Right cardiac atrium (tissue), 5 donors: ENCODE data around the gene SLC16A8. TPM values are rescaled to one million over a fixed set of nuclear protein-coding genes. Genes with fewer than 3 reads are reported as not detected.

ENCODE experiments used
- ATAC-seq, 2 donors: fragments of 200-7000 bp; cut with Tn5 transposase; one replicate each; pipeline versions ENCODE4 v1.8.0 to v1.9.1; 2020; ENCODE audit warnings: moderate library complexity in 2 of 2, mild to moderate bottlenecking in 1 of 2
- DNase-seq, 3 donors: peaks; one replicate each; pipeline ENCODE4 v3.0.0-alpha.2; 2020
- H3K27ac ChIP-seq: one replicate; pipeline ENCODE4 v1.5.1; 2013; ENCODE audit warnings: mild to moderate bottlenecking, low read length, control low read depth, moderate library complexity
- H3K27me3 ChIP-seq: one replicate; pipeline ENCODE4 v1.6.1; 2013; ENCODE audit not compliant: control insufficient read depth, insufficient read depth
- H3K4me1 ChIP-seq: one replicate; pipeline ENCODE4 v1.6.1; 2013; ENCODE audit warnings: low read length; ENCODE audit not compliant: control insufficient read depth, insufficient read depth
- H3K4me3 ChIP-seq: one replicate; pipeline ENCODE4 v1.5.1; 2013; ENCODE audit warnings: low read length, control low read depth
- H3K9me3 ChIP-seq: one replicate; pipeline ENCODE4 v1.6.1; 2013; ENCODE audit warnings: low read length; ENCODE audit not compliant: control insufficient read depth
- WGBS: extraction: QIAGEN DNeasy Blood & Tissue Kit; methylation state at CpG from one replicate; pipeline ENCODE4 v1.1.7; 2013; 5-methylcytosine and 5-hydroxymethylcytosine counted together
- intact Hi-C, 4 donors: fragments of 100-400 bp; cut with DNase I; formaldehyde crosslinking; loops; one replicate each; pipeline versions ENCODE4 v1.11.0 to v1.14.0; 2022 to 2023
- polyA plus RNA-seq: library from polyadenylated mRNA; stranded (reverse); fragments of 200-250 nt; gene quantifications from one replicate; pipeline ENCODE4 v1.2.3, GENCODE V29; 2013
- total RNA-seq, 4 donors: library from RNA; stranded (reverse); fragmentation: NEBNext Ultra II Directional; extraction: Animal tissue kit (Norgen Biotek cat#: 25700); gene quantifications; one replicate each; pipeline ENCODE4 v1.2.1, GENCODE V29; 2021
- donor health status: healthy with polysubstance abuse.
- donor health status: DM: no; HTN: yes; CAD: no.
- donor health status: DM: no; HTN: no; CAD: no.
- donor health status: DM: no; HTN: yes; CAD: no; lungs with severe emphysema.
- donor health status: DM: yes; HTN: yes; CAD: no.

SLC16A8 gene
- total and polyA plus RNA-seq, 5 donors, result 0.41 to 0.68 (median 0.60) TPM; not detected in 1

GRCh38 chr22:38112381-38112780, 28.4 kb upstream of the SLC16A8 start:
- intact Hi-C loops, result loop anchor here in 2 of 4 donors (5.0 to 10.0 kb wide), 4 partner anchors 60 to 242 kb away; partner anchors contain the start of gene MAFF (in 1 of the 2)

GRCh38 chr22:38111925-38112355, 28.0 kb upstream of the SLC16A8 start:
- H3K9me3 ChIP-seq, result no peaks in the 10 kb centered on the region
- no peaks in the 10 kb centered on the region for H3K4me1 ChIP-seq
- no peak overlapping the region for H3K27ac ChIP-seq
- intact Hi-C loops, result loop anchor here in 2 of 4 donors (5.0 to 10.0 kb wide), 4 partner anchors 60 to 243 kb away; partner anchors contain the start of gene MAFF (in 1 of the 2)
- ATAC-seq (no peak), DNase-seq (peak in 1 of 3 donors; percentile 49)
- H3K4me3 ChIP-seq, result no peak overlapping the region
- no peaks in the 10 kb centered on the region for H3K27me3 ChIP-seq
- 81% methylated on average over 11 of the region's 11 CpGs for WGBS

More at GRCh38 chr22:38112381-38112780, 28.4 kb upstream of the SLC16A8 start:
- WGBS, result 95% methylated on average over 22 of the region's 22 CpGs
- no peaks in the 10 kb centered on the region for H3K4me1 ChIP-seq
- no peak overlapping the region for H3K27ac ChIP-seq
- no peak for ATAC-seq
- DNase-seq, result peak in 1 of 3 donors; percentile 62
- H3K9me3 ChIP-seq, result no peaks in the 10 kb centered on the region
- no peaks in the 10 kb centered on the region for H3K27me3 ChIP-seq
- H3K4me3 ChIP-seq, result no peak overlapping the region

- WGBS, result 82% methylated on average over 30 of the region's 30 CpGs
- Histone ChIP-seq H3K27me3 (no peaks in the 10 kb centered on the region), H3K4me1 (no peaks in the 10 kb centered on the region), H3K27ac (no peak overlapping the region), H3K4me3 (no peak overlapping the region), H3K9me3 (no peaks in the 10 kb centered on the region)
- DNase-seq (peak in 2 of 3 donors; percentile 53 to 78), ATAC-seq (peak in 1 of 2 donors; percentile 2)
- intact Hi-C loops, result loop anchor here in 2 of 4 donors (5.0 to 10.0 kb wide), 4 partner anchors 59 to 244 kb away; partner anchors contain the start of gene MAFF (in 1 of the 2)
Measured at GRCh38 chr22:38110863-38111852, 27.2 kb upstream of the SLC16A8 start.

GRCh38 chr22:38110008-38110862, 26.3 kb upstream of the SLC16A8 start, which contains the start of gene BAIAP2L2:
Gene BAIAP2L2 (minus strand): TSS chr22:38110684. CDS start chr22:38110525, 159 bp downstream.
- 89% methylated on average over 19 of the region's 19 CpGs for WGBS
- H3K4me3 ChIP-seq, result no peak within 1 kb of the TSS
- no peaks in the 10 kb centered on the region for H3K4me1 ChIP-seq
- H3K9me3 ChIP-seq, result no peaks in the 10 kb centered on the region
- H3K27me3 ChIP-seq, result no peaks in the 10 kb centered on the region
- ATAC-seq (no peak), DNase-seq (no peak)
- intact Hi-C loops, result loop anchor here in 2 of 4 donors (5.0 to 10.0 kb wide), 4 partner anchors 58 to 245 kb away; partner anchors contain the start of gene MAFF (in 1 of the 2)
- no peak within 1 kb of the TSS for H3K27ac ChIP-seq

GRCh38 chr22:38109371-38110001, 25.5 kb upstream of the SLC16A8 start:
- ATAC-seq (no peak), DNase-seq (no peak)
- H3K27ac ChIP-seq, result no peak overlapping the region
- H3K27me3 ChIP-seq, result no peaks in the 10 kb centered on the region
- no peak overlapping the region for H3K4me3 ChIP-seq
- H3K4me1 ChIP-seq, result no peaks in the 10 kb centered on the region
- WGBS, result 87% methylated on average over 22 of the region's 22 CpGs
- no peaks in the 10 kb centered on the region for H3K9me3 ChIP-seq
- intact Hi-C loops, result loop anchor here in 2 of 4 donors (5.0 to 10.0 kb wide), 4 partner anchors 57 to 245 kb away; partner anchors contain the start of gene MAFF (in 1 of the 2)

GRCh38 chr22:38108561-38109319, 24.8 kb upstream of the SLC16A8 start:
- Histone ChIP-seq H3K9me3 (no peaks in the 10 kb centered on the region), H3K4me1 (no peaks in the 10 kb centered on the region), H3K27ac (no peak overlapping the region), H3K27me3 (no peaks in the 10 kb centered on the region), H3K4me3 (no peak overlapping the region)
- 91% methylated on average over 15 of the region's 15 CpGs for WGBS
- DNase-seq (no peak), ATAC-seq (peak in 1 of 2 donors; percentile 3)
- intact Hi-C loops, result no loop called here

GRCh38 chr22:38107692-38108515, 23.9 kb upstream of the SLC16A8 start:
- intact Hi-C loops, result no loop called here
- no peak overlapping the region for H3K4me3 ChIP-seq
- peak; percentile 34 to 73 for ATAC-seq
- no peak overlapping the region for H3K27ac ChIP-seq
- H3K9me3 ChIP-seq, result no peaks in the 10 kb centered on the region
- H3K4me1 ChIP-seq, result no peaks in the 10 kb centered on the region
- H3K27me3 ChIP-seq, result no peaks in the 10 kb centered on the region
- DNase-seq, result peak in 2 of 3 donors; percentile 59 to 85
- whole genome bisulfite sequencing, result 65% methylated on average over 17 of the region's 17 CpGs

- ATAC-seq, result no peak
- H3K27me3 ChIP-seq, result no peaks in the 10 kb centered on the region
- H3K27ac ChIP-seq, result no peak overlapping the region
- H3K9me3 ChIP-seq, result no peaks in the 10 kb centered on the region
- intact Hi-C loops, result no loop called here
- no peak overlapping the region for H3K4me3 ChIP-seq
- WGBS, result 64% methylated on average over 17 of the region's 17 CpGs
- peak in 1 of 3 donors; percentile 44 for DNase-seq
- H3K4me1 ChIP-seq, result no peaks in the 10 kb centered on the region
Measured at GRCh38 chr22:38106814-38107578, 23.0 kb upstream of the SLC16A8 start.
